GM12872 (cell line): ENCODE measurements around the gene TMPRSS11E.

Experiments used
- TF ChIP-seq, protein P1 (sequence below): IDR thresholded peaks from 3 replicates; pipeline ENCODE4 v1.5.1; 2011; ENCODE audit warnings: low read depth, mild to moderate bottlenecking, low read length, moderate library complexity; ENCODE audit not compliant: insufficient read depth

TMPRSS11E gene, protein sequence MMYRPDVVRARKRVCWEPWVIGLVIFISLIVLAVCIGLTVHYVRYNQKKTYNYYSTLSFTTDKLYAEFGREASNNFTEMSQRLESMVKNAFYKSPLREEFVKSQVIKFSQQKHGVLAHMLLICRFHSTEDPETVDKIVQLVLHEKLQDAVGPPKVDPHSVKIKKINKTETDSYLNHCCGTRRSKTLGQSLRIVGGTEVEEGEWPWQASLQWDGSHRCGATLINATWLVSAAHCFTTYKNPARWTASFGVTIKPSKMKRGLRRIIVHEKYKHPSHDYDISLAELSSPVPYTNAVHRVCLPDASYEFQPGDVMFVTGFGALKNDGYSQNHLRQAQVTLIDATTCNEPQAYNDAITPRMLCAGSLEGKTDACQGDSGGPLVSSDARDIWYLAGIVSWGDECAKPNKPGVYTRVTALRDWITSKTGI

DNA sequence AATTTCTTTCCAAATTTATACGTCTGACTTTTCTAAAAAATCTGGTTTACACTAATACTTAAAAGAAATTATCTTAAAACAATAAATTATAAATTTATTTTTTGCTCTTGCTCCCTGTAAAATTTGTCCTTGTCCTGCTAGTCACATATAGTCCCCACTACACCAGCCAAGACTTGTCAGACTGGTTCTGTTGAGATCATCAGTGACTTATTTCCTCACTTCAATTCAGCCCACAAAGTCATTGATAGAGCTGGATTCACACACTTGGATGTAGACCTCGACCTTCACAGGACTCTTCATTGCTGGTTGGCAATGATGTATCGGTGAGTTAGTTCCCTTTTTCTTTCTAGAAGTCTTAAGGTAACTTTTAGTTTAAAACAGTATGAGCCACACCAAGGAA, at the start of gene TMPRSS11E:
TMPRSS11E (plus strand) TSS at position 263 of the 400 bp plus-strand sequence; CDS start at position 313, 50 bp downstream.
- TF ChIP-seq, protein P1, sequence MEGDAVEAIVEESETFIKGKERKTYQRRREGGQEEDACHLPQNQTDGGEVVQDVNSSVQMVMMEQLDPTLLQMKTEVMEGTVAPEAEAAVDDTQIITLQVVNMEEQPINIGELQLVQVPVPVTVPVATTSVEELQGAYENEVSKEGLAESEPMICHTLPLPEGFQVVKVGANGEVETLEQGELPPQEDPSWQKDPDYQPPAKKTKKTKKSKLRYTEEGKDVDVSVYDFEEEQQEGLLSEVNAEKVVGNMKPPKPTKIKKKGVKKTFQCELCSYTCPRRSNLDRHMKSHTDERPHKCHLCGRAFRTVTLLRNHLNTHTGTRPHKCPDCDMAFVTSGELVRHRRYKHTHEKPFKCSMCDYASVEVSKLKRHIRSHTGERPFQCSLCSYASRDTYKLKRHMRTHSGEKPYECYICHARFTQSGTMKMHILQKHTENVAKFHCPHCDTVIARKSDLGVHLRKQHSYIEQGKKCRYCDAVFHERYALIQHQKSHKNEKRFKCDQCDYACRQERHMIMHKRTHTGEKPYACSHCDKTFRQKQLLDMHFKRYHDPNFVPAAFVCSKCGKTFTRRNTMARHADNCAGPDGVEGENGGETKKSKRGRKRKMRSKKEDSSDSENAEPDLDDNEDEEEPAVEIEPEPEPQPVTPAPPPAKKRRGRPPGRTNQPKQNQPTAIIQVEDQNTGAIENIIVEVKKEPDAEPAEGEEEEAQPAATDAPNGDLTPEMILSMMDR: no peak

DNA sequence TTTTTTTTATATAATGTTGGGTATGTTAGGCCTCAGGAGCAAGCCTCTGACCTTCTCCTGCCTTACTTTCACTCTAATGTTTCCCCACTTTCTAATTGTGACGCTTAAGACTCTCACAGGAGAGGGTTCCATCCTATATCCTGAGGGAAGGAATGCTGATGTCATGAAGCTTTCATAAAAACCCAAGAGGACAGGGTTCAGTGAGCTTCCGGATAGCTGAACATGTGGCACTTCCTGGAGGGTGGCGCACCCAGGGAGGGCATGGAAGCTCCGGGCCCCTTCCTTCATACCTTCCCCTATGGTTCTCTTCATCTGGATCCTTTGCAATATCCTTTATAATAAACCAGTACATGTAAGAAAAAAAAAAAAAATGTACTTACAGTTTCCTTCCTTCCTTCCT, 48.0 kb upstream of the TMPRSS11E start:
- TF ChIP-seq, protein P1: no peak

DNA sequence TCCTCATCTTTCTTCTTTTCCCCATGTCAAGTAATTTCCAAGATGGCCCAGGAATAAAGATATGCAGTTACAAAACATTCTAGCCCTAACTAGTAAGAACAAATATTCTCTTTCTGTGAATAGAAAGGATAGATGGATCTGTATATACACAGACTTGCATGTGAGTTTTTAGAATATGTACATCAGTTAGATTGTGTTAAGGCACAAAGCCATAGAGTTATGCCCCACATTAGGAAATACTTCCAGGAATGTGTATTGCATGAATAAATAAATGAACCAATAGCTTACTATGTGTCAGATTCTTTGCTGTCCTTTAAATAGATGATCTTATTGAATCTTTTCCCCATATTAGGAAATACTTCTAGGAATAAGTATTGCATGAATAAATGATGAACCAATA, 46.0 kb upstream of the TMPRSS11E start:
- TF ChIP-seq, protein P1: no peak

DNA sequence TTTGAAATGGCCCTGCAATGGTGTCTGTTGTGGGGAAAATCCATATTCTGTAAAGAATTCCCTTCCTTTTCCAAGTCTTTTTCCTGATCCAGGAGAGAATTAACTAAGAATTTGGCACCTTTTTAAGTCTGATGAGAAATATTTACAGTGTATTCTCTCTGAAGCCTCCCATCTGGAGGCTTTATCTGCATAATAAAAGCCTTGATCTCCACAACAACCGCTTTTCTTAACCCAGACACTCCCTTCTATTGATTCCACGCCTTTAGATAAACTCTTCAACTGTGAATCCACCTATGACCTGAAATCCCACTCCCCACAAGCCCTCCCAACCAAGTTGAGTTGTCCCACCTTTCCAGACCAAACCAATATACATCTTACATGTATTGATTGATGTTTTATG, 43.1 kb upstream of the TMPRSS11E start:
- TF ChIP-seq, protein P1: no peak

DNA sequence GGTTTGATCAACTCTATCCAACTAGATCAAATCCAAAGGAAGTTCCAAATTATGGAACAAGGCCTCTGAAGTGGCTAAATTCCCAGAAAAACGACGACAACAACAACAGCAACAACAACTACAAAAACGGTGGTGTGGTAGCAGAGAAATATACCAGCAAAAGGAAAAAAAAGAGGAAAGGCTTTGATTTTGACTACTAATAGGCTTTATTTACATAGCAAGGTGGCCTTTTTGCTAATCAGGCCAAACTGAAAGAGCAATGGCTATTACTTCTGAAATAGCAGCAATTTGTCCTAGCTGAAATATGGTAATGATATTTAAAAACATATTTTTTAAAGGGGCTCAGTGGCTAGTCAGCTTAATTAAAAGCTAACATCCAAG, 40.8 kb upstream of the TMPRSS11E start:
- TF ChIP-seq, protein P1: no peak

DNA sequence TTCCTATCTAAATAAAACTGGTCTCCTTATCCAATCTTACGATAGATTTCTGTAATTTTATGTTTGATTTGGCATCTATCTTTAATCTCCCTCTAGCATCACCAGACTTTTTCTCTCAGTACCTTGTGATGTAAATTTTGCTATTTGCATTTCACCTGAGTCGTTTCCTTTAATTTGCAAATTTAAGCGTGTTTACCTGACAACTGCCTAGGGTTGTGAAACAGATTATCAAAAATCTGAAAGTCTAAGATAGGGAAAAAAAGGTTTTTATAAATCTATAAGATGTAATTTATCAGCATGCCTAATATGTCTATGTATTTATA, 39.4 kb upstream of the TMPRSS11E start:
- TF ChIP-seq, protein P1: no peak

DNA sequence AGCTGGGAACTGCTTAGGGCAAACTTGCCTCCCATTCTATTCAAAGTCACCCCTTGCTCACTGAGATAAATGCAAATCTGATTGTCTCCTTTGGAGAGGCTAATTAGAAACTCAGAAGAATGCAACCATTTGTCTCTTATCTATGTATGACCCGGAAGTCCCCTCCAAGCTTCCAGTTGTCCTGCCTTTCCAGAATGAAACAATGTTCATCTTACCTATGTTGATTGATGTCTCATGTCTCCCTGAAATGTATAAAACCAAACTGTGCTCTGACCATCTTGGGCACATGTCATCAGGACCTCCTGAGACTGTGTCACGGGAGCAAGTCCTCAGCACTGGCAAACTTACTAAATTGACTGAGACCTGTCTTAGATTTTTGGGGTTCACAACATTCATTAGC, 37.1 kb upstream of the TMPRSS11E start:
- TF ChIP-seq, protein P1: no peak
